HG03108 (cell line): ENCODE results near the gene CYTH4.
A peak's percentile ranks its signal among the peaks of the same experiment; 100 is the strongest.
"Not testable (repeated sequence)": the region's sequence is repeated elsewhere in the genome, so short reads cannot be mapped to it uniquely, and the experiment has no call there.

Experiments
- ATAC-seq: cut with Tn5 transposase; IDR thresholded peaks from one replicate; pipeline ENCODE4 v1.9.1; 2021; ENCODE audit warnings: moderate library complexity; ENCODE audit not compliant: unreplicated experiment

CYTH4 gene

DNA sequence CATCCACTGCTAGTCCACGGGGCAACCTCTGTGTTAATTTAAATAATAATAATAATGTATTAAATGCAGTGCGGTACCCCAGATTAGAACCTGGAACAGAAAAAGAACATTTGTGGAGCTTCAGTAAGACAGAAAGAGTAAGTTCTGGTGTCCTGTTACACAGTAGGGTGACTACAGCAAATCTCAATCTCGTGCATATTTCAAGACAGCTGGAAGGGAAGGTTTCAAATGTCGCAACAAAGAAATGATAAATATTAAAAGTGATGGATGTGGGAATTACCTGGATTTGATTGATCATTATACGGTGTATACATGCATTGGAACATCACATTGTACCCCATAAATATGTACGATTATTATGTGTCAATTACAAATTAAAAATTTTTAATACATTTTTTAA is 36.6 kb upstream of the CYTH4 start:
- no peak for ATAC-seq

DNA sequence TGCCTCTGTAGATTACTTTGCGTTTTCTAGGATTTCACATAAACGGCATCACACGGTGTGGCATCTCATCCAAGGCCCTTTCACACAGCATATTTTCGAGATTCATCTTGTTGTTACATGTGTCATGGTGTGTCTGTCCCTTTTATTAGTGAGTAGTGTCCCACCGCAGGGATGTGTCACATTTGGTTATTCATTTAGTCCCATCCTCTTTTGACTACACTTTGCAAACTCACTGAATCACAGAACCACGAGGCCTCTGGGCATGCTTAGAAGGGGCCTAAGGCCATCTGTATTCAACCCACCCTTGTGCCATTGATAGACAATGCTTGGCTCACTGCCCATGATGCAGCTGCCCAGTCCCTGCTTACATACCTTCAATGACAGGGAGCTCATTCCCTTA is 34.1 kb upstream of the CYTH4 start:
- ATAC-seq, result no peak

DNA sequence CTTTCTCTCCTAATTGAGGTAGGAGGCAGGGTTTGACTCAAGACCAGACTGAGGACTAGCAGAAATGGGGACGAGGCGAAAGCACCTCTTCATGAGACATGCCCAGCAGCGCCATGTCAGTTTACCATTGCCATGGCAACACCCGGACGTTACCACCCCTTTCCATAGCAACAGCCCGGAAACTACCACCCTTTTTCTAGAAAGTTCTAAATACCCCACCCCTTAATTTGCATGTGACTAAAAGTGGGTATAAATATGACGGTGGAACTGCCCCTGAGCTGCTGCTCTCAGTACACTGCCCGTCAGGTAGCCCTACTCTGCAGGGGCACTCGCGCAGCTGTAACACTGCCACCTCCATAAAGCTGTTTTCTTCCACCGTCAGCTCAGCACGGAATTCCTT is 32.3 kb upstream of the CYTH4 start:
- no peak for ATAC-seq

DNA sequence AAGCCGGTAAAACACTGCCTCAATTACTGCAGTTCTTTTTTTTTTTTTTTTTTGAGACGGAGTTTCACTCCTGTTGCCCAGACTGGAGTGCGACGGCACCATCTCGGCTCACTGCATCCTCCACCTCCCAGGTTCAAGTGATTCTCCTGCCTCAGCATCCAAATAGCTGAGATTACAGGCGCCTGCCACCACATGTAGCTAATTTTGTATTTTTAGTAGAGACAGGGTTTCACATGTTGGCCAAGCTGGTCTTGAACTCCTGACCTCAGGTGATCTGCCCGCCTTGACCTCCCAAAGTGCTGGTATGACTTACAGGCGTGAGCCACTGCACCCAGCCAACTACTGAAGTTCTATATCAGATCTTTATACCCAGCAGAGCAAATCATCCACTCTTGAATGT is 30.5 kb upstream of the CYTH4 start:
- not testable (repeated sequence) for ATAC-seq

DNA sequence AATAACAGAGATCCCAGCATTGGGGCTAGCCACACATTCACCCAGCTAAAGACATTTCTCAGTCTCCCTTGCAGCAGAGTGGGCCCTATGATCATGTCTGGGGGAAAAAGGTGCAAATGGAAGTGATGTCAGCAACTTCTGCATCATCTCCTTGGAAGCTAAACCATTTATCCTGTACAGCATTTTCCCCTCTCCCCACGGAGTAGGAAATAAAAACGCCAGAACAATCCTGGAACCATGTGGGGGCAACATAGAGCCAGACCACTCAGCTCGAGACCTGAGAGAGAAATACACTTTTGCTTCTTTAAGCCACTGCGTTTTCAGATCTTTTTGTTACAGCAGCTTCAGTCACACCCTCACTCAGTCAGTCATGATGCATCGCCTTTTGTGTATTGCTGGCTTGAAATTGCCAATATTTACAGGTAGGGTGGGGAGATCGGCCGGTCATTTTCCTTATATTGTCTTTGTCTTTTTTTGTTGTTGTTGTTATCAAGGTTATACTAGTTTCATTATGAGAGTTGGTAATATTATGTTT is 29.1 kb upstream of the CYTH4 start:
- ATAC-seq, result no peak

DNA sequence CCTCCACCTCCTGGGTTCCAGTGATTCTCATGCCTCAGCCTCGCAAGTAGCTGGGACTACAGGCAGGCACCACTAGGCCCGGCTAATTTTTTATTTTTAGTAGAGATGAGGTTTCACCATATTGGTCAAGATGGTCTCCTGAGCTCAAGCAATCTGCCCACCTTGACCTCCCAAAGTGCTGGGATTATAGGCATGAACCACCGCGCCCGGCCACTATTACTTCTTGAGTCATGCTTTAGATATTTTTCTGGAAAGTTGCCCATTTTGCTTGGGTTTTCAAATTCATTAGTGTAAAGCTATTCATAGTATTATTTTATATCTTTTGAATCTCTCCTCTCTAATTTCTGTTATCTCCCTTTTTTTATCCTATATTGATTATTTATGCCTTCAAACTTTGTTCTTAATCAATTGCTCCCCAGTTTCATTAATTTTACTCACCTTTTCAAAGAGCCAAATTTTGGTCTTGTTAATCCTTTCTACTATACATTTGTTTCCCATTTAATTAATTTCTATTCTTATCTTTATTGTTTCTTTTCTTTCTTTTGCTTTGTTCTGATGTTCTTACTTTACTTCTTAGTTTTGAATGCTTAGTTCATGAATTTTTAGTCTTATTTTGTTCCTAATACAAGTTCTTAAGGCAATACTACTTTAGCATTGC is 28.0 kb upstream of the CYTH4 start:
- no peak for ATAC-seq

DNA sequence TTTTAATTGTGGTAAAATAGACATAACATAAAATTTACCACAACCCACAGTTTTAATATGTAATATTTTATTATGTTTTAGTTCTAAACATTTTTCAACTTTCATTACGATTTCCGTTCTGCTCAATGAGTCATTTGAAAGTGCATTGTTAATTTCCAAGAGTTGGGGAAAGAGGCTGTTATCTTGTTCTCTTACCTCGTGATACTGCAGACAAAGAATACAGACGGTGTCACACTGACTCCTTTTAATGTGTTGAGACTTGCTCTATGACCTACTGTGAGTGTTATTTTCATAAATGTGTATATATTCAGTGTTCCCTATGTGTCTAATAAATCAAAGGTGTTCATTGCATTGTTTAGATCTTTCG is 27.5 kb upstream of the CYTH4 start:
- ATAC-seq, result no peak

DNA sequence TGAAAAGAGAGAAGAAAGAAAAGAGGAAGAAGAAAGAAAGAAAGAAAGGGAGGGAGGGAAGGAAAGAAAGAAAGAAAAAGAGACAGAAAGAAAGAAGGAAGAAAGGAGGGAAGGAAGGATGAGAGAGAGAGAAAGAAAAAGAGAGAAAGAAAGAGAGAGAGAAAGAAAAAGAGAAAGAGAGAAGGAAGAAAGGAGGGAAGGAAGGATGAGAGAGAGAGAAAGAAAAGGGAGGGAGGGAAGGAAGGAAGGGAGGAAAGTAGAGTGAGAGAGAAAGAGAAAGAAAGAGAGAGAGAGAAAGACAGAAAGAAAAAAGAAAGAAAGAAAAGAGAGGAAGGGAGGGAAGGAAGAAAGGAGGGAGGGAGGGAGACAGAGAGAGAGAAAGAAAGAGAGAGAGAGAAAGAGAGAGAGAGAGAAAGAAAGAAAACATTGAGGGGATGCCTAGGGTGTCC is 26.7 kb upstream of the CYTH4 start:
- ATAC-seq, result no peak

DNA sequence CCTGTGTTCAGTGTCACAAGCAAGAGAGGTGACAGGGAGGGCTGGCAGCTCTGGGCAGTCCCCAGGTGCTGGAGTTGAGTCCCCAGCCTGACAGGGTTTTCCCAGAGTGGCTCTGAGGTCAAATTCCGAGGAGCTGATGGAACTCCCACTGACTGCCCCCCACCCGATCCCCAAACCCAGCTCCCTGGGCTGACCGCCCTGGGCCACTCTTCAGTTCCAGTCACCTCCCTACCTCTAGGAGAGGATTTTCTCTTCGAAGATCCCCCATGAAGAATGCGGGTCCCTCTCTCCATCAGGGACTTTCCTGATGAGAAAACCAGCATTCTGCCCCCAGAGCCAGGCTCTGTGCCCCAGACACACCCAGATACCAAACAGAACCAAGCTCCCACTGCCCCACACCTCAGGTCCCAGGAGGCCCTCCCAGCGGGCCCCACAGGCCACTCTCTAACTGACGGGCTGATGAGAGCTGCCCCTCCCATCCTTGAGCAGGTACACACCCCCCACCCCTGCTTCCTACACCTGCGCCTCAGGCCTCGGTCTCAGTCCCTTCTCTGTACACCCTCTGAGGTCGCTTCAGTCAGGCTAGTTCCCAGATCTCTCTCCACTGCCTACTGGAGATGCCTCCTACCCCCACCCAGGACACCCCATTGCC is 26.1 kb upstream of the CYTH4 start:
- ATAC-seq, result no peak

DNA sequence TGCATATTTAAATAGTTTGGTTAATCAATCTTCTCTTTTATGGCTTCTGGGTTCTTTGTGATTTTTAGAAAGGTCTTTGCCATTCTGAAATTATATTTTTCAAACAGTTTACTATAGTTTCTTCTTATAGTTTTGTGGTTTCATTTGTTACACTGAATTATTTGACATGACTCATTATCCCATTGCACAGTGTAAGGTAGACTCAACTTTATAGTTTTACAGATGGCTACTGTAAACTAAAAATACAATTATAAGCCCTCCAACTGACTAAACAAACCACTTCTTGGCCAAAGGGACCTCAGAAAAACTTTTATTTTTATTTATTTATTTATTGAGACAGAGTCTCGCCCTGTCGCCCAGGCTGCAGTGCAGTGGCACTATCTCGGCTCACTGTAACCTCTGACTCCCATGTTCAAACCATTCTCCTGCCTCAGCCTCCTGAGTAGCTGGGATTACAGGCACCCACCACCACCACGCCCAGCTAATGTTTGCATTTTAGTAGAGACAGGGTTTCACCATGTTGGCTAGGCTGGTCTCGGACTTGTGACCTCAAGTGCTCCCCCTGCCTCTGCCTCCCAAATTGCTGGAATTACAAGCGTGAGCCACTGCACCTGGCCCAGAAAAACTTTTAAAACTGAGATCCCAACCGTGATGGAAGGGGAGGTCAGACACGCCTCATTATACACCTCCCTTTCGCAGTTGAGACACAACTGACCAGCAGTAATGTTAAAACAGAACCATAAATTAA is 24.1 kb upstream of the CYTH4 start:
- no peak for ATAC-seq

DNA sequence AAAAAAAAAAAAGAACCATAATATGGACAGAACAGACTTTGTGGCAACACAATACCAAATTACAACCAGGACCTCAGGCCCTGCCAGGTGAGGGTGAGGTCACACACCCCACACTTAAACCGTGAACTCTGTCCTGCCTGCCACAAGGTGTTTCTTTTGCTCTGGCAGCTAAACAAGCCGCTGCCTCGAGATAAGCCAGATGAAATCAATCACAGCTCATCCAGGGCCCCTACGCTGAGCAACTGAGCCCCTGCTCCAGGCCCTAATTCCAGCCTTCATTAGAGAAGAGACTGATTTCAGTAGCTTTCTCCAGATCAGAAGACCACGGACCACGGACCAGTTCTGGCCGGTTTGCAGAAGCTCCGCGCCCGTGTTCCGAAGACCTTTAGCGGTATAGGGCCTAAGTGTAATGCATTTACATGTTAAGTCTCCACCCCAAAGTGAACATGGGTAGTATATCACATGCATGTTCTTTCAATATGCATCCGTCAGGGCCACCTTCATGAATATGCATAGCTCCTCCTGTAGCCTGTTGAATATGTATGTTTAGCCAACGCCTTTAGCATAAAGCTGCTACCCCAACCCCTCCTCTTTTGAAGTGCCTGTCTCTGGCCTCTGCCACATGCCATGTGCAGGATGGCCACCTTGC is 23.4 kb upstream of the CYTH4 start:
- no peak for ATAC-seq

DNA sequence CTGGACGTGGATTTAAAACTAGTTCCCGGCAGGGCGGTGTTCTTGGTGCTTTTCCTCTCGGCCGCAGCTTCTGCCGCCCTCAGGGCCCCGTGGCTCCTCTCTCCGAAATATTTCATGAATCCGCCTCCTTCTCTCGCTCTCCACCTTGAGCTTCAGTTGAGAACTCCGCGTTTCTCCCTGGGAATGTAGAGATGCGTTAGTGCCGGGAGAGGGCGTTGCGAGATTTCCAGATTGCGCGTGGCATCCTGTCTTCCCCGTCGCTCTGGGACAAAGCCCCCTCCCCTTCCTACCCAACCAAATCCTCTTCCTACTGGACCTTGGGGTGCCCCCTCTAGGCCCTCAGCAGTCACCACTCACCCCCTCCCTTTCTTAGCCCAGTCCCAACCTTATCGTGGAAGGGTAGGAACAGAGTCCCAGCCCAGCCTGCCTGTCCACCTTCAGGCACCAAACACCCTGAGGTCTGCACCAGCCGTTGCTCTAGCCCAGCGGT is 22.7 kb upstream of the CYTH4 start:
- no peak for ATAC-seq

DNA sequence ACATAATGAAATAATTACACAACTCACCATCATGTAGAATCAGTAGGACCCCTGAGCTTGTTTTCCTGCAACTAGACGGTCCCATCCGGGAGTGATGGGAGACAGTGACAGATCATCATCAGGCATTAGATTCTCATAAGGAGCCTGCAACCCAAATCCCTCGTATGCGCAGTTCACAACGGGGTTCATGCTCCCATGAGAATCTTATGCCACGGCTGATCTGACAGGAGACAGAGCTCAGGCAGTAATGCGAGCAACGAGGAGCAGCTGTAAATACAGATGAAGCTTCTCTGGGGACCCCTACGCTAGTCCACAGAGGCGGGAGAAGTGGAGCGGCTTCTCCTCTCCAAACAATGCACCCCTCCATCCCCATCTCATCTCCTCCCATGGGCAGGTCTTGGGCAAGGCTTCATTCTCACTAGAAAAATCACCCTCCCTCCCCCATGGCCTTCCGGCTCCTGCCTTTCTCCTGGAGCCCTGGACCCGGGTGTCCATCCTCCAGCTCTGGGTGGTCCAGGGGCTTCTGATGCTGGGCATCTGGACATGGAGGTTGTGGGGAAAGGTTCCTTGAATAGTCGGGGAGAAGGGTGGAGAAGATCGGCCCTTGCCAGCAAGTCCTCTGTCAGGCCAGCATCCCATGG is 22.0 kb upstream of the CYTH4 start:
- ATAC-seq, result no peak

DNA sequence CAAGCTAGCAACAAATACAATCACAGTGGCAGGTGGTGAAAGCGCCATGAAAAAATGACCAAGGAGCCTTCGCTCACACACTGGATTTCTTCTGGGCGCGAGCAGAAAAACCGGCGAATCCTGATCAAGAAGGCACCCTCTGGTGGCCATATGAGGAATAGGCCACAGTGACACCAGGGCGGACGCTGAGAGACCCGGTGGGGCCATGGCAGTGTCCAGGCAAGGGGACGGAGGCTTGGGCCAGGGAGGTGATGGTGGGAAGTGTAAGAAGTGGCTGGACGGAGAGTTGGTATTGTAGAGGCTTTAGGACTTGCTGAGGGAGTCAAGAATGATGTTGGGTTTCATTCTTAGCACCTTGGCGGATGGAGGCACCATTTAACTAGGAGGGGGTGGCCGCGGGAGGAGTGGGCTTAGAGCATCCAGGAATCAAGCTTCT is 21.4 kb upstream of the CYTH4 start:
- ATAC-seq, result no peak

DNA sequence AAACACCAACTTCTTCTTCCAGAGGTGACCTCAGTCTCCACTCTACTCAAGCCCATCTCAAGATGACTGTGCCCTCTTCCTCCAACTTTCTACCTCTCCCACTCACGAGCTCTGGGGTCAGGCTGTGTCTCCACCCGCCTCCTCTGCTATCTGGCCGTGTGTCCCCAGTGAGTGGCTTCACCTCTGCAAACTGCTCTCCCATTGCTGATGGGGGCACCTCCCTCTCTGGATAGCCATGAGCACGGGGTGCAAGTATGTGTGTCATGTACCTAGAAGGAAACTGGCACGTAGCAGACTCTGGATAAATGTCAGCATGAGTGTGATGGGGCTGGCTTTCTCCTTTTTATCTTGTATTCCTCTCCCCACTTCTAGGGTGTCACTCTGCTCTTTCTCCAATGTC is 20.0 kb upstream of the CYTH4 start:
- ATAC-seq, result no peak

DNA sequence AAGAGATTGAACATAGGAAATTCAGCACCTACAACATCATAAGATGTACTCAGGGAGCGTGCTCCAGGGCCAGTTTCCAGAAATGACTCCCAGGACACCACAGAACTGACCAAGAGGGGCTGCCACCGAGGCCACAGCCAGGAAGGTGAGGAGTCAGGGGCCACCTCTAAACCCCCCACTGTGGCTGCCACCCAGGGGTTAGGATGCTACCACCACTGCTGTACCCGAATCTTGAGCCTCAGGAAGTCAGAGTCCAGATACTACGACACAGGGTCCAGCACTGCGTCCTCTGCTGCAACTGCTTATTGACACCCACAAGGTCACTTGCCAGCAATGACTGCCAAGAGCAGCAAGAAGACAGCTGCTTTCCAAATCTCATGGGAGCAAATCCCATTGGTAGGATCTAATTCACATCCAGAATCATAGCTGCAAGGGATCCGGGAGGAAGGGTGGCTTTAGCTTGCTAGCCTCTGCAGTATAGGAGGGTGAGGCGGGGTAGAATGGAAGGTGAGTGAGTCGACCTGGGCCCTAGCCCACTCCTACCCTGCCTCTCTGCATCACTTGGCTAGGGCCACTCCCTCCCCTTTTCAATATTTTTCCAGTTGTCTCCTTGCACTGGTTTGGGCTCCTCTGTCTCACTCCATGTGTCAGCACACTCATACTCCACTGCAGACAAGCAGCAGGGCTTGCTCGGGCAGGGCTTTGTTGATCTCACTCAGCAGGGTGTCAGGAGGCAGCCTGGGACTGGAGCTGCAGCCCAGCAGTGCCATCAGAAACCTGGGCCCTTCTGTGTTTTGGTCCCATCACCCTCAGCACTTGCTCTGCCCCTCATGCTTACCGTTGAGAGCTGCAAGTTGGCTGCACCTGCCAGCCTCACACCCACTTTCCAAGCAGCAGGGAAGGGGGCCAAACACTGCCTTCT is 18.1 kb upstream of the CYTH4 start:
- no peak for ATAC-seq

DNA sequence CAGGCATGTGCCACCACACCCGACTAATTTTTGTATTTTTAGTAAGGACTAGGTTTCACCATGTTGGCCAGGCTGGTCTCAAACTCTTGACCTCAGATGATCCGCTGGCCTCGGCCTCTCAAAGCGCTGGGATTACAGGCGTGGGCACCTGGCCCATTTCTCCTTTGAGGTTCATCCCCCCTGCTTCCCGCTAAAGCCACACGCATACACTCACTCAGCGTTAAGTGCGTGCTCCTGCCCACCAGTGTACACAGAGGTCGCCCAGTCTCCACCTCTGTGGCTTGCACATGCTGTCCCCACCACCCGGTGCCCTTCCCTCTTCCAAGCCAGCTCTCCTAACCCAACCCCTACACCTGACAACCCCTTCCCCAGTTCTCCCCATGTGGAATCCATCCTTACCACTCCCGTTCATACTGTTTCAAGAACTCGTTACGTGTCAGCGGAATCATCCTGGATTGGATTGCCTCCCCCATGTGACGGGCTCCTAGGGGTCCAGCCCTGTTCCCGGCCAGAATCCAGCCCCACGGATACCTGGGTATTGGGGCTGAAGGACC is 15.7 kb upstream of the CYTH4 start:
- ATAC-seq, result no peak

DNA sequence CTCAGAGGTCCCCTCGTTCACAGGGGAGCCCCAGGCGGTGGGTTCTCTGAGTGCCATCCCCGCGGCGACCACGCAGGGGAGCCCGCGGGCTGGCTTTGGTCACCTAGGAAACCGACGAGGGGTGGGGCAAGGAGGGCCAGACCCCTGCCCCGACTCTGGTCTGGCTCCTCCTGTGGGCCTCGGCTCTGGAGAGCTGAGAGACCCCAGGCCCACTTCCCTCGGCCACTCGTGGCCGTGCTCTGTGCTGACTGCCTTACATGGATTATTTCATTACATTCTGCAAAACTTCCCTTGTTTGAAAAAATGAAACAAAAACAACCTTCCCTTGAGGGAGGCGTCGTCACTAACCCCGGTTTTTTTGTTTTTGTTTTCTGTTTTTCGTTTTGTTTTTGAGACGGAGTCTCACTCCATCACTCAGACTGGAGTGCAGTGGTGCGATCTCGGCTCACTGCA is 15.1 kb upstream of the CYTH4 start:
- peak; percentile 65 for ATAC-seq

DNA sequence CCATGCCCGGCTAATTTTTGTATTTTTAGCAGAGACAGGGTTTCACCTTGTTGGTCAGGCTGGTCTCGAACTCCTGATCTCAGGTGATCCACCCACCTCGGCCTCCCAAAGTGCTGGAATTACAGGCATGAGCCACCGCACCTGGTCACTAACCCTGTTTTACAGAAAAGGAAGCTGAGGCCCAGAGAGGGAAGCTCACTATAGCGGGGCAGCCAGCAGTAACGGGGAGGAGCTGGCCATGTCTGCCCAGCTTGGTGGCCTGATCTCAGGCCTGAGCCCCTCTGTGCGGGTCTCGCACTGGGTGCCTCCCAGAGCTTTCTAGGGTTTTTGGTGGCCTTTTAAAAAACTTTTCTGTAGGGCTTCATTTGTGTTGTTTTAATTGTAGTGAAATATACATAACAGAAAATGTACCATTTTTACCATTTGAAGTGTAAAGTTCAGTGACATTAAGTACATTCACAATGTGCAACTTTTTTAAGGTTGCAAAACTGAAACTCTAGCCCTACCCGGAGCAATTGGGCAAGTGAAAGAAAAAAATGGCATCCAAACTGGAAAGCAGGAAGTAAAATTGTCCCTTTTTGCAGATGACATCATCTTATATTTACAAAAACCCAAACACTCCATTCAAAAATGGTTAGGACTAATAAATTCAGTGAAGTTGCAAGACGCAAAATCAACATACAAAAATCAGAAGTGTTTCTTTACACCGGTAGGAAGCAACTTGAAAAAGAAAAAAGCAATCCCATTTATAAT is 14.5 kb upstream of the CYTH4 start:
- no peak for ATAC-seq
